K562 (cell line): ENCODE data around the gene TNPO2. TPM values are rescaled to one million over a fixed set of nuclear protein-coding genes. Genes with fewer than 3 reads are reported as not detected.
A peak's percentile ranks its signal among the peaks of the same experiment; 100 is the strongest.

ENCODE experiments used
- ATAC-seq: fragments of 200-7000 bp; cut with Tn5 transposase; 3 replicates; pipeline ENCODE4 v1.9.1; 2020; ENCODE audit warnings: moderate library complexity
- BruUV-seq: library from RNA; stranded (reverse); fragments of 400-500 nt; replicated peaks from 2 replicates; lab custom pipeline; 2021; lab: Mats Ljungman, UMichigan
- CTCF ChIA-PET: fragments of 300-600 bp; formaldehyde crosslinking; extraction: SDS; loops from one replicate; lab custom pipeline; 2021; ENCODE audit warnings: low intra/inter-chr PET ratio; lab: Yijun Ruan, JAX
- POLR2A ChIA-PET: fragments of 300-600, 350-650 bp; sonication (Branson Sonifier 250); formaldehyde crosslinking; extraction: SDS; loops from one replicate; lab custom pipeline; 2021; ENCODE audit warnings: antibody characterized with exemption, inconsistent platforms; lab: Yijun Ruan, JAX
- DNase-seq, 4 experiments: peaks; one replicate each; pipeline versions ENCODE4 v3.0.0 to v3.0.0-alpha.2; 2011 to 2018; ENCODE audit warnings: low spot score in 3 of 4, mixed read lengths in 3 of 4; ENCODE audit errors: extremely low read depth in 1 of 4
- FAIRE-seq: peaks from 2 replicates; lab custom pipeline; 2011; peaks lifted over from hg19 to GRCh38; lab: Jason Lieb, UNC
- H2AFZ ChIP-seq: 2 replicates; pipeline ENCODE4 v1.6.0; 2011; ENCODE audit warnings: low read depth, low read length, control low read depth, inconsistent platforms
- H3K27ac ChIP-seq: fragments of 200-600 bp; 3 replicates; pipeline ENCODE4 v1.8.0; 2011; ENCODE audit warnings: low read depth, mild to moderate bottlenecking, control low read depth, inconsistent platforms, low read length, moderate library complexity, mixed read lengths; ENCODE audit errors: extremely low read depth
- H3K27me3 ChIP-seq, 2 experiments: fragments of 300-600 bp in 1 of 2; 2 replicates in 1 of 2; 3 replicates in 1 of 2; pipeline versions ENCODE4 v1.6.0 to v1.8.0; 2011; ENCODE audit warnings: inconsistent platforms in 2 of 2, low read length in 2 of 2, mild to moderate bottlenecking in 1 of 2, mixed read lengths in 1 of 2, moderate library complexity in 1 of 2; ENCODE audit not compliant: control insufficient read depth in 2 of 2, insufficient read depth in 2 of 2
- H3K36me3 ChIP-seq: fragments of 300-600 bp; 3 replicates; pipeline ENCODE4 v1.8.0; 2011; ENCODE audit warnings: mild to moderate bottlenecking, low read length, inconsistent platforms; ENCODE audit not compliant: control insufficient read depth, insufficient read depth
- H3K4me1 ChIP-seq, 2 experiments: fragments of 200-600 bp in 1 of 2; replicated peaks in 1 of 2; 2 replicates in 1 of 2; 3 replicates in 1 of 2; pipeline versions ENCODE4 v1.5.1 to v1.8.0; 2011; ENCODE audit warnings: inconsistent platforms in 2 of 2, low read length in 2 of 2, mild to moderate bottlenecking in 1 of 2, mixed read lengths in 1 of 2, moderate library complexity in 1 of 2; ENCODE audit not compliant: control insufficient read depth in 2 of 2, insufficient read depth in 2 of 2
- H3K4me2 ChIP-seq: 2 replicates; pipeline ENCODE4 v1.6.1; 2011; ENCODE audit warnings: low read length, control low read depth, inconsistent platforms, mixed read lengths; ENCODE audit not compliant: insufficient read depth
- H3K4me3 ChIP-seq: fragments of 200-600 bp; sonication (generic), shearing (Covaris generic); 2 replicates; pipeline ENCODE4 v1.5.1; 2016; ENCODE audit warnings: control low read depth, inconsistent platforms
- H3K79me2 ChIP-seq: fragments of 200-600 bp; 3 replicates; pipeline ENCODE4 v1.8.0; 2011; ENCODE audit warnings: low read length, inconsistent platforms; ENCODE audit not compliant: control insufficient read depth, insufficient read depth
- H3K9ac ChIP-seq, 2 experiments: 2 replicates each; pipeline versions ENCODE4 v1.6.0 to v1.6.1; 2011; ENCODE audit warnings: low read depth in 2 of 2, low read length in 2 of 2, control low read depth in 1 of 2, inconsistent platforms in 1 of 2, mild to moderate bottlenecking in 1 of 2, mixed read lengths in 1 of 2; ENCODE audit not compliant: insufficient read depth in 1 of 2
- H3K9me1 ChIP-seq: one replicate; pipeline ENCODE4 v1.6.0; 2011; ENCODE audit warnings: inconsistent platforms, mild to moderate bottlenecking, low read length, moderate library complexity; ENCODE audit not compliant: control insufficient read depth, insufficient read depth
- H3K9me3 ChIP-seq: replicated peaks from 2 replicates; pipeline ENCODE4 v1.5.1; 2011; ENCODE audit warnings: low read depth, low read length, inconsistent platforms; ENCODE audit not compliant: control insufficient read depth, insufficient read depth
- H4K20me1 ChIP-seq: replicated peaks from 2 replicates; pipeline ENCODE4 v1.6.1; 2011; ENCODE audit warnings: low read length, inconsistent platforms, mixed read lengths; ENCODE audit not compliant: control insufficient read depth, insufficient read depth
- RBFOX2 ChIP-seq: fragments of 200-400 bp; formaldehyde crosslinking; IDR thresholded peaks from 2 replicates; pipeline ENCODE4 v1.6.1; 2017; ENCODE audit warnings: low read depth, mild to moderate bottlenecking, low read length, moderate library complexity
- SUPT5H ChIP-seq: fragments of 450-650 bp; IDR thresholded peaks from 2 replicates; pipeline ENCODE4 v1.6.1; 2016
- WGBS: fragments of 100-300 bp; shearing (Covaris generic); methylation state at CpG from one replicate; pipeline ENCODE4 v1.1.6; 2016; ENCODE audit warnings: low coverage, mixed read lengths; ENCODE audit not compliant: insufficient coverage; ENCODE audit errors: missing lambda C conversion rate; 5-methylcytosine and 5-hydroxymethylcytosine counted together
- in situ Hi-C: fragments of 300-500 bp; cut with MboI; formaldehyde crosslinking; loops from 4 replicates; pipeline ENCODE4 v1.15.0; 2018; ENCODE audit warnings: inconsistent platforms, mixed read lengths
- intact Hi-C: fragments of 100-400 bp; cut with micrococcal nuclease; formaldehyde crosslinking; loops from 2 replicates; pipeline ENCODE4 v1.14.2; 2022
- polyA plus RNA-seq, 8 experiments: library from polyadenylated mRNA; depleted of rRNA in 4 of 8; stranded (reverse) in 5 of 8; unstranded in 3 of 8; fragments of >200 nt; fragmentation: Nextera tagmentation in 2 of 8; fragmentation: Illumina TruSeq in 1 of 8; extraction: Ambion mirVana in 2 of 8; extraction: Trizol in 1 of 8; gene quantifications; 2 replicates each; pipeline versions ENCODE4 v1.2.1 to v1.2.3, GENCODE V29; 2011 to 2014; ENCODE audit warnings: inconsistent platforms in 1 of 8, missing spikeins in 1 of 8
- total RNA-seq, 7 experiments: library from RNA; depleted of rRNA in 6 of 7; stranded (reverse); fragments of >200 nt in 6 of 7; fragmentation: Illumina TruSeq in 2 of 7; extraction: Trizol in 2 of 7; gene quantifications; 2 replicates each; pipeline versions ENCODE4 v1.2.1 to v1.2.3, GENCODE V29; 2011 to 2021; ENCODE audit warnings: low replicate concordance in 1 of 7
- TF ChIP-seq, protein P1 (sequence below): fragments of 200-800 bp; sonication (Bioruptor generic); IDR thresholded peaks from 2 replicates; pipeline ENCODE4 v1.6.1; 2017; ENCODE audit warnings: missing genetic modification characterization, missing compliant biosample characterization

The TNPO2 gene
- total and polyA plus RNA-seq, 9 of the 15 experiments (the other 6 are each of a cell fraction or from before 2014, with no cell fraction given), result 6.0 to 126 (median 53.8) TPM

DNA sequence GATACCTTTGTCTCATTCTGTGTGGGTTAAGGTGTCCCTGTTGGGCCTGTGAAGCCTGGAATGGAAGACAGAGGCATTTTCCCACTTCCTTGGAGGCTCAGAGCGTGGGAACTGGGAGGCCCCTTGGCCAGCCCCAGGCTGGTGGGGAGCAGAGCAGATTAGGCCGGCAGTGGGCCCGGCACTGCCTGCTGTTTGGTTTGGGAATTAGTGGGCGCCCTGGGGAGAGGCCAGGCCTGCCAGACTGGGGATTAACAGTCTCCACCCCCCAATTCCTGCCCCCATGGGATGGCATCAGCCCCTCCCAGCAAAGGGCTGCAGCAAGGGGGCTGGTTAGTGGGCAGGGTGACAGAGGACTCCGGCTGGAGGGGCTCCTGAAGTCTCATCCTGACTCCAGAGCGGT, 24.8 kb upstream of the TNPO2 start:
- ATAC-seq (no peak), FAIRE-seq (no peak), DNase-seq (no peak)
- no peak overlapping the region for H3K4me2 ChIP-seq
- ChIA-PET CTCF (interaction anchor here (0.6 kb wide), 1 partner anchor 69 kb away, joined by 3 read pairs; no protein-coding TSS in a partner anchor), POLR2A (interaction anchor here (1.4 kb wide), 1 partner anchor 9 kb away, joined by 4 read pairs; no protein-coding TSS in a partner anchor)
- H2AFZ ChIP-seq, result no peak overlapping the region
- WGBS, result 81% methylated on average over 5 of the region's 6 CpGs
- H3K9me1 ChIP-seq, result no peaks in the 10 kb centered on the region
- no peaks in the 10 kb centered on the region for H3K79me2 ChIP-seq
- no peak overlapping the region for H3K27ac ChIP-seq
- no TSS peak for BruUV-seq
- TF ChIP-seq, protein P1, sequence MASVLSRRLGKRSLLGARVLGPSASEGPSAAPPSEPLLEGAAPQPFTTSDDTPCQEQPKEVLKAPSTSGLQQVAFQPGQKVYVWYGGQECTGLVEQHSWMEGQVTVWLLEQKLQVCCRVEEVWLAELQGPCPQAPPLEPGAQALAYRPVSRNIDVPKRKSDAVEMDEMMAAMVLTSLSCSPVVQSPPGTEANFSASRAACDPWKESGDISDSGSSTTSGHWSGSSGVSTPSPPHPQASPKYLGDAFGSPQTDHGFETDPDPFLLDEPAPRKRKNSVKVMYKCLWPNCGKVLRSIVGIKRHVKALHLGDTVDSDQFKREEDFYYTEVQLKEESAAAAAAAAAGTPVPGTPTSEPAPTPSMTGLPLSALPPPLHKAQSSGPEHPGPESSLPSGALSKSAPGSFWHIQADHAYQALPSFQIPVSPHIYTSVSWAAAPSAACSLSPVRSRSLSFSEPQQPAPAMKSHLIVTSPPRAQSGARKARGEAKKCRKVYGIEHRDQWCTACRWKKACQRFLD, result no peak
- TF ChIP-seq SUPT5H (peak; percentile 22; the same call in 1 of the 2 replicates), RBFOX2 (0 out of 2 replicates have a peak, but pooled peaks have one; percentile 8)
- peaks cover 20 to 32% of the 10 kb centered on the region in 2 experiments; a peak in 3 of 5 replicates for H3K27me3 ChIP-seq
- H3K4me1 ChIP-seq, result peaks cover 0 to 22% of the 10 kb centered on the region in 2 experiments; a peak in 3 of 5 replicates
- peaks cover 41% of the 10 kb centered on the region; the same call in 2 of the 3 replicates for H3K36me3 ChIP-seq
- no peak overlapping the region for H3K9ac ChIP-seq
- intact Hi-C loops (no loop called here), in situ Hi-C loops (no loop called here)
- no peaks in the 10 kb centered on the region for H4K20me1 ChIP-seq
- peaks cover 9% of the 10 kb centered on the region for H3K9me3 ChIP-seq
- no peak overlapping the region for H3K4me3 ChIP-seq
